Anterior cingulate cortex (tissue), 58 donors: ENCODE data around the gene DYNC1H1.

ENCODE experiments used
- DNase-seq, 58 donors: peaks; one replicate each; lab custom pipeline; 2025; lab: John Stamatoyannopoulos, UW

The DYNC1H1 gene

GRCh38 chr14:101939646-101940170 lies 24.7 kb upstream of the DYNC1H1 start:
- no peak for DNase-seq

- no peak for DNase-seq
These were observed 19.9 kb upstream of the DYNC1H1 start for GRCh38 chr14:101944451-101944850.

GRCh38 chr14:101945171-101945570 lies 19.2 kb upstream of the DYNC1H1 start:
- DNase-seq, result no peak

- peak in 3 of 58 donors; percentile 50 to 73 (median 65) for DNase-seq
These were observed 16.8 kb upstream of the DYNC1H1 start for GRCh38 chr14:101947577-101947903.

GRCh38 chr14:101947904-101948665 lies 16.3 kb upstream of the DYNC1H1 start:
- DNase-seq, result peak; percentile 96 to 100 (median 99)

GRCh38 chr14:101948666-101949216 lies 15.6 kb upstream of the DYNC1H1 start:
- peak in 2 of 58 donors; percentile 54 to 65 for DNase-seq

GRCh38 chr14:101950100-101950499 lies 14.3 kb upstream of the DYNC1H1 start:
- DNase-seq, result no peak

GRCh38 chr14:101950516-101951215 lies 13.7 kb upstream of the DYNC1H1 start:
- no peak for DNase-seq

- DNase-seq, result no peak
These were observed 11.2 kb upstream of the DYNC1H1 start for GRCh38 chr14:101953151-101953550.

GRCh38 chr14:101954501-101954900 lies 9.9 kb upstream of the DYNC1H1 start:
- no peak for DNase-seq

GRCh38 chr14:101955695-101956161 lies 8.6 kb upstream of the DYNC1H1 start:
- DNase-seq, result no peak

- no peak for DNase-seq
These were observed 8.0 kb upstream of the DYNC1H1 start for GRCh38 chr14:101956179-101956885.

- DNase-seq, result no peak
These were observed 6.8 kb upstream of the DYNC1H1 start for GRCh38 chr14:101957406-101958234.

GRCh38 chr14:101958418-101959180 lies 5.8 kb upstream of the DYNC1H1 start:
- DNase-seq, result no peak

GRCh38 chr14:101959277-101959676 lies 5.1 kb upstream of the DYNC1H1 start:
- no peak for DNase-seq

GRCh38 chr14:101960225-101960624 lies 4.1 kb upstream of the DYNC1H1 start:
- no peak for DNase-seq

GRCh38 chr14:101961011-101961721 lies 3.2 kb upstream of the DYNC1H1 start:
- DNase-seq, result peak in 49 of 58 donors; percentile 15 to 82 (median 47)

- no peak for DNase-seq
These were observed 2.4 kb upstream of the DYNC1H1 start for GRCh38 chr14:101961746-101962502.
